ENCODE measurements around the gene SHISAL2A.

SHISAL2A gene

DNA sequence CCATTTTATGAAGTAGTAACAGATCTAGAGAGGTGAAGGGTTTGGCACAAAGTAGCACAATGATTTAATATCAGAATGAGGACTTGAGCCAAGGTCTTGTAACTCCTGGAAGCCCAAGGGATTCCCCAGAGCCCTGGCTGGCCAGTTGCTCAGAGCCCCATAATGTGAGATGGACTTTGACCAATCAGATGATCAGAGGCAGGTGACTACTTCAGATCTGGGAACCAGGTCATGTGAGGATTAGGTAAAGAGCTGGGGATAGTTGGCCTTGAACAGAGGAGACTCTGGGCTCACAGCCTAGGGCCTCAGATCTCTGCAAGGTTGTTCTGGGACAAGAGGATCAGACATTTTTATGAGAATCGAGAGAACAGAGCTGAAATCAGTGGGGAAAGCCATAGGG lies 18.9 kb downstream of the SHISAL2A start:
- Histone ChIP-seq H3K36me3 (no peaks in the 10 kb centered on the region), H3K4me1 (no peaks in the 10 kb centered on the region), H3K27ac (no peak overlapping the region), H3K9me3 (no peaks in the 10 kb centered on the region), H3K27me3 (no peaks in the 10 kb centered on the region), H3K4me3 (no peak overlapping the region)
- no peak for DNase-seq
- TF ChIP-seq, protein P1, sequence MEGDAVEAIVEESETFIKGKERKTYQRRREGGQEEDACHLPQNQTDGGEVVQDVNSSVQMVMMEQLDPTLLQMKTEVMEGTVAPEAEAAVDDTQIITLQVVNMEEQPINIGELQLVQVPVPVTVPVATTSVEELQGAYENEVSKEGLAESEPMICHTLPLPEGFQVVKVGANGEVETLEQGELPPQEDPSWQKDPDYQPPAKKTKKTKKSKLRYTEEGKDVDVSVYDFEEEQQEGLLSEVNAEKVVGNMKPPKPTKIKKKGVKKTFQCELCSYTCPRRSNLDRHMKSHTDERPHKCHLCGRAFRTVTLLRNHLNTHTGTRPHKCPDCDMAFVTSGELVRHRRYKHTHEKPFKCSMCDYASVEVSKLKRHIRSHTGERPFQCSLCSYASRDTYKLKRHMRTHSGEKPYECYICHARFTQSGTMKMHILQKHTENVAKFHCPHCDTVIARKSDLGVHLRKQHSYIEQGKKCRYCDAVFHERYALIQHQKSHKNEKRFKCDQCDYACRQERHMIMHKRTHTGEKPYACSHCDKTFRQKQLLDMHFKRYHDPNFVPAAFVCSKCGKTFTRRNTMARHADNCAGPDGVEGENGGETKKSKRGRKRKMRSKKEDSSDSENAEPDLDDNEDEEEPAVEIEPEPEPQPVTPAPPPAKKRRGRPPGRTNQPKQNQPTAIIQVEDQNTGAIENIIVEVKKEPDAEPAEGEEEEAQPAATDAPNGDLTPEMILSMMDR (IDR thresholded peaks at IDR 0.05), result no peak
- intact Hi-C loops (cut with DNase I; ENCODE audit: low total_unique reads), result no loop called here

DNA sequence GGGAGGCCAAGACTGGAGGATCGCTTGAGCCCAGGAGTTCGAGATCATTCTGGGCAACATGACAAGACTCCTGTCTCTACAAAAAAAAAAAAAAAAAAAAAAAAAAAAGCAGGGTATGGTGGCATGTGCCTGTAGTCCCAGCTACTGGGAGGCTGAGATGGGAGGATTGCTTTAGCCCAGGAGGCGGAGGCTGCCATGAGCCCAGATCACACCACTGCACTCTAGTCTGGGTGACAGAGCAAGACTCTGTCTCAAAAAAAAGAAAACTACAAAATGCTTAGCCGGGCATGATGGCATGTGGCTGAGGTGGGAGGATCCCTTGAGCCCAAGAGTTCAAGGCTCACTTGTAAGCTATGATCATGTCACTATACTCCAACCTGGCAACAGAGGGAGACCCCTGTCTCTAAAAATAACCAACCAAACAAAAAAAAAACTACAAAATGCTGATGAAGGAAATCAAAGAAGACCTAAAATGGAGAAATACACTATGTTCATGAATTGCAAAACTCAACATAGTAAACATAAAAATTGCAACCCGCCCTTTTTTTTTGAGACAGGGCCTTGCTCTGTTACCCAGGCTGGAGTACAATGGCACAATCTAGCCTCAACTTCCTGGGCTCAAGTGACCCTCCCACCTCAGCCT lies 20.4 kb downstream of the SHISAL2A start:
- intact Hi-C loops (cut with DNase I; ENCODE audit: low total_unique reads), result no loop called here
- Histone ChIP-seq H3K9me3 (no peaks in the 10 kb centered on the region), H3K36me3 (no peaks in the 10 kb centered on the region), H3K27me3 (no peaks in the 10 kb centered on the region), H3K4me3 (no peak overlapping the region), H3K27ac (no peak overlapping the region), H3K4me1 (no peaks in the 10 kb centered on the region)
- DNase-seq, result no peak
- TF ChIP-seq, protein P1 (IDR thresholded peaks at IDR 0.05), result no peak

DNA sequence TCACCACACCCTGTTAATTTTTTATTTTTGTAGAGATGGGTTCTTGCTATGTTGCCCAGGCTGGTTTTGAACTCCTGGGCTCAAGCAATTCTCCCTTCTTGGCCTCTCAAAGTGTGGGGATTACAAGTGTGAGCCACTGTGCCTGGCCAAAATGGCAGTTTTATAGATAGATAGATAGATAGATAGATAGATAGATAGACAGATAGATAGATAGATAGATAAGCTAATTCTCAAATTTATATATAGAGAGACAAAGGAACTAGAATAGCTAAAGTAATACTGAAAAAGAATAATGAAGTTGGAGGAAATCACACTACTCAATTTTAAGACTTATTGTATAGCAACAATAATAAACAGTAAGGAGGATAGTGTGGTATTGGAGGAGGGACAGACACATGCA lies 21.1 kb downstream of the SHISAL2A start:
- no peak for DNase-seq
- H3K27ac ChIP-seq, result no peak overlapping the region
- no peaks in the 10 kb centered on the region for H3K4me1 ChIP-seq
- H3K27me3 ChIP-seq, result no peaks in the 10 kb centered on the region
- H3K9me3 ChIP-seq, result no peaks in the 10 kb centered on the region
- H3K36me3 ChIP-seq, result no peaks in the 10 kb centered on the region
- TF ChIP-seq, protein P1 (IDR thresholded peaks at IDR 0.05), result no peak
- no peak overlapping the region for H3K4me3 ChIP-seq
- intact Hi-C loops (cut with DNase I; ENCODE audit: low total_unique reads), result no loop called here

DNA sequence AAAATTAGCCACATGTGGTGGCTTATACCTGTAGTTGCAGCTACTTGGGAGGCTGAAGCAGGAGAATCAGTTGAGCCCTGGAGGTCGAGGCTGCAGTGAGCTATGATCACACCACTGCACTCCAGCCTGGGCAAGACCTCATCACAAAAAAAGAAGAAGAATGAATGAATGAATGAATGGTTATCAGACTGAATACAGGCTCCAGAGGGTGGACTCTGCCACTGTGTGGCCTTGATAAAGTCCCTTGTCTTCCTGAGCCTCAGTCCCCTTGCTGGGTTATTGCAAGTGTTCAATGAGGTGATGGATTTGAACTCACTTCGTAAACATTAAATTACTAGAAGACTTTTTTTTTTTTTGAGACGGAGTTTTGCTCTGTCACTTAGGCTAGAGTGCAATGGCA lies 24.7 kb downstream of the SHISAL2A start:
- Histone ChIP-seq H3K36me3 (no peaks in the 10 kb centered on the region), H3K9me3 (no peaks in the 10 kb centered on the region), H3K27ac (no peak overlapping the region), H3K27me3 (peaks cover 0 to 2% of the 10 kb centered on the region in 2 donors), H3K4me1 (peaks cover 0 to 2% (median 0%) of the 10 kb centered on the region in 4 donors), H3K4me3 (no peak overlapping the region)
- DNase-seq, result no peak
- intact Hi-C loops (cut with DNase I; ENCODE audit: low total_unique reads), result no loop called here
- TF ChIP-seq, protein P1 (IDR thresholded peaks at IDR 0.05), result no peak

DNA sequence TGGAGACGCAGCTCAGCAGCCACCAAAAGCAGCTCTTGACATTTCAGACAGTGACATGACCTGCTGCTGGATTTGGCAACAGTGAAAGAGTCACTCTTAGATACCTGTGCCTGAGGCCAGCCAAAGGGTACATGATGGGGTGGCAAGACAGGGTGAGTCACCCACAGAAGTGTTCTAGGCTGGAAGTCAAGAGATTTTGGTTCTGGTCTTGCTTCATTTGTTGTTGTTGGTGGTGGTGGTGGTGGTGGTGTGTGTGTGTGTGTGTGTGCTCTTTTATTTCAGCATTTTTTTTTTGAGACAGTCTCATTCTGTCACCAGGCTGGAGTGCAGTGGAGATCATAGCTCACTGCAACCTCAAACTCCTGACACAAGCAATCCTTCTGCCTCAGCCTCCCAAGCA lies 25.8 kb downstream of the SHISAL2A start:
- peaks cover 0 to 7% (median 0%) of the 10 kb centered on the region in 4 donors for H3K4me1 ChIP-seq
- intact Hi-C loops (cut with DNase I; ENCODE audit: low total_unique reads), result no loop called here
- no peaks in the 10 kb centered on the region for H3K36me3 ChIP-seq
- no peak overlapping the region for H3K27ac ChIP-seq
- TF ChIP-seq, protein P1 (IDR thresholded peaks at IDR 0.05), result no peak
- H3K27me3 ChIP-seq, result peaks cover 0 to 2% of the 10 kb centered on the region in 2 donors
- H3K4me3 ChIP-seq, result no peak overlapping the region
- no peak for DNase-seq
- no peaks in the 10 kb centered on the region for H3K9me3 ChIP-seq

DNA sequence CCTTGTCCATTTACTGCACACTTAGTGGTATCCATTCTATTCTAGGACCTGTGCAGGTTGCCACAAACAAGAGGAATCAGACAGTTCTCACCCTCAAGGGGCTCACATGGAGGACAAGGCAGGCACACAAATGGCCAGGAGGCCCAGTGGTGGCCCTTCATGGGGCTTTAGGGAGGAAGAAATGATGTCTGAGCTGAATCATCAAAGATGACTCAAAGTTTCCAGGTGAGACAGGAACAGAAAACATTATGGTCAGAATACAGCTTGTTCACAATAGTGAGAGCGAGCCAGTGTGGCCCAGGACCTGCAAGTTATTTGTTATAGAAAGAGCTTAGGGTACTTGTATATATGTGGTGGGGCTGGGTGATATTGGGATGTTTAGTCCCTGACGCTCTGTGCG lies 26.4 kb downstream of the SHISAL2A start:
- DNase-seq, result no peak
- Histone ChIP-seq H3K27ac (no peak overlapping the region), H3K4me1 (peaks cover 0 to 7% (median 0%) of the 10 kb centered on the region in 4 donors), H3K36me3 (no peaks in the 10 kb centered on the region), H3K27me3 (peaks cover 0 to 2% of the 10 kb centered on the region in 2 donors), H3K9me3 (no peaks in the 10 kb centered on the region), H3K4me3 (no peak overlapping the region)
- intact Hi-C loops (cut with DNase I; ENCODE audit: low total_unique reads), result no loop called here
- TF ChIP-seq, protein P1 (IDR thresholded peaks at IDR 0.05), result no peak

Measured in tibial artery (tissue), 4 donors.